ENCODE results near the gene OR10A3. TPM values are rescaled to one million over a fixed set of nuclear protein-coding genes. Genes with fewer than 3 reads are reported as not detected.
A peak's percentile ranks its signal among the peaks of the same experiment; 100 is the strongest.

Gene OR10A3
- total RNA-seq, 1 donor = under 0.01 TPM

DNA sequence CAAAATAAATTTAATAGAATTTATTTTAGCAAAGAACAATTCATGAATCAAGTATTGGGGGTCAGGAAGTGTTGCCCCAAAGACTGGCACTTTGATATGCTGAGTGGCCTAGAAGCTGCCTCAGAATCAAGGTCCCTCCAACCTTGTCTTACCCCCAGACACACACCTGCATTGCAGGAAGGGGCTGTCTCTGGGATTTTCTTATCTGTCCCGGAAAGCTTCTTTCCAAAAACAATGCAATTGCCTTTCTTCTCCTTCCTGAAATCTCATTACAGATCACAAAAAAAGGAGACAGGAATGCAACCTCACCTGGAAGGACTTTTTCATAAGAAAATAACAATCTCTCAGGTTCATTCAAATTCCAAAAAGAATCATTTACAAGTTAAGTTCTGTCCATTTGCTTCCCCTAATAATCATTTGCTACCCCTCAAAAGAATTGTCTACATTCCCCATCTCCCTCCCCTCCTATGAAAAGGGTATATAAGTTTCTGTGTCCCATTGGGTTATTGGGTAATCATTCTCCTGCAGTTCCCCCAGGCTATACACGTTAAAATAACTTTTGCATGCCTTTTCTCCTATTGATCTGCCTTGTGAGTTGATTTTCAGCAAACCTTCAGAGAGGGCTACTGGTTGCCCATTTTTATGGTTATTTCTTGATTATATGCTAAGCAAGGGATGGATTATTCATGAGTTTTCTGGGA, 31.8 kb downstream of the OR10A3 start:
- Histone ChIP-seq H3K27ac (ENCODE audit: low read depth, low read length) (no peak overlapping the region), H3K27me3 (ENCODE audit: insufficient read depth, low read length) (no peaks in the 10 kb centered on the region), H4K20me1 (ENCODE audit: insufficient read depth, low read length) (no peaks in the 10 kb centered on the region), H3K4me1 (ENCODE audit: insufficient read depth, low read length) (peaks cover 24% of the 10 kb centered on the region), H3K79me2 (ENCODE audit: insufficient read depth, low read length) (no peaks in the 10 kb centered on the region), H2AFZ (ENCODE audit: low read length) (peak overlapping the region; percentile 8), H3K36me3 (ENCODE audit: insufficient read depth, low read length) (no peaks in the 10 kb centered on the region), H3K4me2 (ENCODE audit: insufficient read depth, low read length) (no peak overlapping the region), H3K9me3 (ENCODE audit: low read depth, low read length) (no peaks in the 10 kb centered on the region), H3K4me3 (ENCODE audit: insufficient read depth, low read length) (no peak overlapping the region)
- DNase-seq (ENCODE audit: insufficient read length, low spot score, missing footprints) = no peak
- TF ChIP-seq, protein P1, sequence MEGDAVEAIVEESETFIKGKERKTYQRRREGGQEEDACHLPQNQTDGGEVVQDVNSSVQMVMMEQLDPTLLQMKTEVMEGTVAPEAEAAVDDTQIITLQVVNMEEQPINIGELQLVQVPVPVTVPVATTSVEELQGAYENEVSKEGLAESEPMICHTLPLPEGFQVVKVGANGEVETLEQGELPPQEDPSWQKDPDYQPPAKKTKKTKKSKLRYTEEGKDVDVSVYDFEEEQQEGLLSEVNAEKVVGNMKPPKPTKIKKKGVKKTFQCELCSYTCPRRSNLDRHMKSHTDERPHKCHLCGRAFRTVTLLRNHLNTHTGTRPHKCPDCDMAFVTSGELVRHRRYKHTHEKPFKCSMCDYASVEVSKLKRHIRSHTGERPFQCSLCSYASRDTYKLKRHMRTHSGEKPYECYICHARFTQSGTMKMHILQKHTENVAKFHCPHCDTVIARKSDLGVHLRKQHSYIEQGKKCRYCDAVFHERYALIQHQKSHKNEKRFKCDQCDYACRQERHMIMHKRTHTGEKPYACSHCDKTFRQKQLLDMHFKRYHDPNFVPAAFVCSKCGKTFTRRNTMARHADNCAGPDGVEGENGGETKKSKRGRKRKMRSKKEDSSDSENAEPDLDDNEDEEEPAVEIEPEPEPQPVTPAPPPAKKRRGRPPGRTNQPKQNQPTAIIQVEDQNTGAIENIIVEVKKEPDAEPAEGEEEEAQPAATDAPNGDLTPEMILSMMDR (IDR thresholded peaks at IDR 0.05; ENCODE audit: extremely low read depth, low read depth, low read length) = no peak

DNA sequence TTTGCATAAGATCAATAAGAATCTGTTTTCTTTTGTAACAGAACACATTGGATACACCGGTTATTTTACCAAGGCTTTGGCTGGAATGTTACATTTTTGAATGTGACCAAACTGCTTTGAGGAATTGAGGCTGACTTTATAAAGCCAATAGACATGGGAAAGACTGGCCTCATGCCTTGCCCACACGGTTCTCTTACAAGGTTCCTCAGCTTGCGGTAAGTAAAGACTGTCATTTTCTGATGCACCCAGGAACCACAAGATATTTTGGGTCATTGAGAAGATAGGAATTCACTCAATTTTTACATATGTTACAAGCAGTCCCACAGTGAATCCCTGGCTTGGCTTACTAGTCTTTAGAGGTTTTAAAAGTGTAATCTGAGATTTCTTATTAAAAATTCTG, 34.4 kb downstream of the OR10A3 start:
- Histone ChIP-seq H3K79me2 (ENCODE audit: insufficient read depth, low read length) (no peaks in the 10 kb centered on the region), H3K4me2 (ENCODE audit: insufficient read depth, low read length) (no peak overlapping the region), H3K4me1 (ENCODE audit: insufficient read depth, low read length) (peaks cover 30% of the 10 kb centered on the region), H2AFZ (ENCODE audit: low read length) (peak overlapping the region; percentile 59), H4K20me1 (ENCODE audit: insufficient read depth, low read length) (no peaks in the 10 kb centered on the region), H3K9me3 (ENCODE audit: low read depth, low read length) (no peaks in the 10 kb centered on the region), H3K4me3 (ENCODE audit: insufficient read depth, low read length) (no peak overlapping the region), H3K36me3 (ENCODE audit: insufficient read depth, low read length) (no peaks in the 10 kb centered on the region), H3K27ac (ENCODE audit: low read depth, low read length) (peak overlapping the region; percentile 5), H3K27me3 (ENCODE audit: insufficient read depth, low read length) (no peaks in the 10 kb centered on the region)
- DNase-seq (ENCODE audit: insufficient read length, low spot score, missing footprints) = no peak
- TF ChIP-seq, protein P1 (IDR thresholded peaks at IDR 0.05; ENCODE audit: extremely low read depth, low read depth, low read length) = no peak

DNA sequence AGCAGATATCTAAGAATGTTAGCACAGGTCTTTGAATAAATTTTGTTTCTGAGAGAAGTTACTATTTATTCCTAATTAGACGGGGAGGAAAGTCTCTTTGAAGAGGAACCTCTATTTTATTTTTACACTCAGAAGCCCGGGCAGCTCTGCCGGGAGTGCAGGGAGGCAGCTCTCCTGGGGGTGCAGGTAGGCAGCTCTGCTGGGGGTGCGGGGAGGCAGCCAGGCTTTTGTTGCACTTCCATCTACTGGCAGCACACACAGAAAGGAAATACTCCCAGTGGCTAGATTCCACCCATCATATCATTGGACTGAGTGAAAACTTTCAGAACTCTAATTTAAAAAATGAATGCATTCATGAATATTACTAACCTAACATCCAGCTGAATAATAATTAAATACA, 35.0 kb downstream of the OR10A3 start:
- Histone ChIP-seq H3K79me2 (ENCODE audit: insufficient read depth, low read length) (no peaks in the 10 kb centered on the region), H3K9me3 (ENCODE audit: low read depth, low read length) (no peaks in the 10 kb centered on the region), H3K4me2 (ENCODE audit: insufficient read depth, low read length) (no peak overlapping the region), H3K36me3 (ENCODE audit: insufficient read depth, low read length) (no peaks in the 10 kb centered on the region), H3K27me3 (ENCODE audit: insufficient read depth, low read length) (no peaks in the 10 kb centered on the region), H4K20me1 (ENCODE audit: insufficient read depth, low read length) (no peaks in the 10 kb centered on the region), H3K27ac (ENCODE audit: low read depth, low read length) (peak overlapping the region; percentile 5), H3K4me3 (ENCODE audit: insufficient read depth, low read length) (no peak overlapping the region), H2AFZ (ENCODE audit: low read length) (peak overlapping the region; percentile 72), H3K4me1 (ENCODE audit: insufficient read depth, low read length) (peaks cover 30% of the 10 kb centered on the region)
- no peak for DNase-seq (ENCODE audit: insufficient read length, low spot score, missing footprints)
- TF ChIP-seq, protein P1 (IDR thresholded peaks at IDR 0.05; ENCODE audit: extremely low read depth, low read depth, low read length) = no peak

DNA sequence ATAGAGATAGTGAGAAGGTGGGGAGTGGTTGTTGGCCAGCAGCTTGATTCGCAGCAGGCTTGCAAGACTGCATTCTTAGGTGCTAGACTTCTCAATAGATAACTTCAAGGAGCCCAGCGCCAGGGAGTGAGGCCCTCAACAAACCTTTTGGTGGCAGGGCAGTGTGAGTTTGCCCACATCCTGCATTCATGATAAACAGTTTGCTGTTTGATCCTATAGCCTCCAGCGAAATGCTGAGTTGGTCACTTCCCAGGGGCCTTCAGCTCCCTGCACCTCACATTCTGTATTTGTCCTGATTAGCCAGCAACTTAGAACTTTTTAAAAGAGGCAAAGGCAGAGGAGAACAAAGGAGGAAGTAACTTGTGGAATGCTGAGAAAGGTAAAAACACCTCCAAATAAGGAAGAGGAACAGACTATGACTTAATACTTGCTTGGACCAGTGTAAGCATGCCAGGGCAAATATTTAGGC, 35.5 kb downstream of the OR10A3 start:
- Histone ChIP-seq H3K4me1 (ENCODE audit: insufficient read depth, low read length) (peaks cover 30% of the 10 kb centered on the region), H3K27ac (ENCODE audit: low read depth, low read length) (no peak overlapping the region), H3K36me3 (ENCODE audit: insufficient read depth, low read length) (no peaks in the 10 kb centered on the region), H3K79me2 (ENCODE audit: insufficient read depth, low read length) (no peaks in the 10 kb centered on the region), H4K20me1 (ENCODE audit: insufficient read depth, low read length) (no peaks in the 10 kb centered on the region), H3K9me3 (ENCODE audit: low read depth, low read length) (no peaks in the 10 kb centered on the region), H3K4me3 (ENCODE audit: insufficient read depth, low read length) (no peak overlapping the region), H2AFZ (ENCODE audit: low read length) (peak overlapping the region; percentile 72), H3K4me2 (ENCODE audit: insufficient read depth, low read length) (no peak overlapping the region), H3K27me3 (ENCODE audit: insufficient read depth, low read length) (no peaks in the 10 kb centered on the region)
- TF ChIP-seq, protein P1 (IDR thresholded peaks at IDR 0.05; ENCODE audit: extremely low read depth, low read depth, low read length) = no peak
- DNase-seq (ENCODE audit: insufficient read length, low spot score, missing footprints) = no peak

Measured in osteoblast (primary cell).